ENCODE measurements around the gene EXOC6B. TPM values are rescaled to one million over a fixed set of nuclear protein-coding genes. Genes with fewer than 3 reads are reported as not detected.

Gene EXOC6B
- total RNA-seq, 1 experiment from 2014 or later, result 40.1 TPM

DNA sequence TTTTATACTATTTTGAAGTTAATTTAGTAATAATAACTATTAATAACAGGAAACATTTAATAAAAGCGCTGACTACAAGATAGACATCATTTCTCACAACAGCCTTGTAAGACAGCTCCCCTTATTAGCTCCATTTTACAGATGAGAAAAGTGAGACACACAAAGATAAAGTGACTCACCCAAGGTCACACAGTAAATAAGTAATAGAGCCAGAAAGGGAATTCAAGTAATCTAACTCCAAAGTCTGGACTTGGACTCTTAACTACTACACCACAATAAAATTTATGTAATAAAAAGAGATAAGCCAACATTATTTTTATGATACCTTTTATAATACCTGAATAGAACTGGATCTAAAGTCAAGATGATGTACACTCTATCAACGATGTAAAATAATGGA, 25.3 kb downstream of the EXOC6B start:
- no peak overlapping the region for H3K56ac ChIP-seq (ENCODE audit: insufficient read length, low read depth, low read length)
- no peak overlapping the region for H3K27ac ChIP-seq (ENCODE audit: insufficient read length, low read depth, low read length)
- no peaks in the 10 kb centered on the region; the same call in 1 of the 2 replicates for H3K79me2 ChIP-seq (ENCODE audit: insufficient read depth, low read length)
- Mint-ChIP-seq H3K27me3 (ENCODE audit: low read depth) (no peaks in the 10 kb centered on the region), H3K4me3 (no peak overlapping the region), H3K4me1 (no peaks in the 10 kb centered on the region), H3K27ac (no peak overlapping the region), H3K9me3 (no peaks in the 10 kb centered on the region), H3K36me3 (ENCODE audit: insufficient read depth in 1 of 3, low read depth in 3 of 3) (no peaks in the 10 kb centered on the region)
- no CpG with 5 or more reads among the region's 2 CpGs for WGBS (ENCODE audit: extremely low coverage, insufficient read length, low lambda C conversion rate)
- no peak overlapping the region for H3T11ph ChIP-seq (ENCODE audit: low read length)
- no peak overlapping the region for H3K4me2 ChIP-seq (ENCODE audit: insufficient read depth, insufficient read length, low read length)
- no peak overlapping the region for H2BK12ac ChIP-seq (ENCODE audit: insufficient read length, low read depth, low read length)
- H4K8ac ChIP-seq (replicated peaks; ENCODE audit: insufficient read length, low read depth, low read length), result no peak overlapping the region
- no peak overlapping the region for H2BK120ac ChIP-seq (ENCODE audit: low read depth, low read length, poor library complexity, severe bottlenecking)
- no peaks in the 10 kb centered on the region for H3K79me1 ChIP-seq (ENCODE audit: insufficient read depth, low read depth, low read length, poor library complexity, severe bottlenecking)
- H3K27me3 ChIP-seq (ENCODE audit: insufficient read depth, low read length), result no peaks in the 10 kb centered on the region
- no peak for DNase-seq
- H3K23me2 ChIP-seq (ENCODE audit: insufficient read length, low read depth, low read length, poor library complexity, severe bottlenecking), result no peaks in the 10 kb centered on the region
- no peak overlapping the region for H3K4ac ChIP-seq (ENCODE audit: low read depth, low read length)
- no peaks in the 10 kb centered on the region for H3K9me3 ChIP-seq (ENCODE audit: control insufficient read depth, low read depth, low read length)
- no peak overlapping the region for H3K18ac ChIP-seq (ENCODE audit: insufficient read length, low read depth, low read length)
- no peak overlapping the region for H2AK5ac ChIP-seq (ENCODE audit: insufficient read length, low read length)
- no peaks in the 10 kb centered on the region for H4K20me1 ChIP-seq (ENCODE audit: control insufficient read depth, insufficient read depth, insufficient read length)
- no peak overlapping the region for H2BK5ac ChIP-seq (ENCODE audit: insufficient read length, low read length)
- H4K5ac ChIP-seq (ENCODE audit: insufficient read length, low read depth, low read length), result no peak overlapping the region
- H3K14ac ChIP-seq (ENCODE audit: insufficient read depth, low read length), result no peak overlapping the region
- no peak overlapping the region for H2BK20ac ChIP-seq (ENCODE audit: low read depth, low read length, poor library complexity, severe bottlenecking)
- H3K4me1 ChIP-seq (ENCODE audit: insufficient read depth, low read length), result no peaks in the 10 kb centered on the region
- H2BK15ac ChIP-seq (ENCODE audit: low read depth, low read length), result no peak overlapping the region
- no peak overlapping the region for H4K91ac ChIP-seq (ENCODE audit: insufficient read length, low read depth, low read length)
- TF ChIP-seq, protein P1, sequence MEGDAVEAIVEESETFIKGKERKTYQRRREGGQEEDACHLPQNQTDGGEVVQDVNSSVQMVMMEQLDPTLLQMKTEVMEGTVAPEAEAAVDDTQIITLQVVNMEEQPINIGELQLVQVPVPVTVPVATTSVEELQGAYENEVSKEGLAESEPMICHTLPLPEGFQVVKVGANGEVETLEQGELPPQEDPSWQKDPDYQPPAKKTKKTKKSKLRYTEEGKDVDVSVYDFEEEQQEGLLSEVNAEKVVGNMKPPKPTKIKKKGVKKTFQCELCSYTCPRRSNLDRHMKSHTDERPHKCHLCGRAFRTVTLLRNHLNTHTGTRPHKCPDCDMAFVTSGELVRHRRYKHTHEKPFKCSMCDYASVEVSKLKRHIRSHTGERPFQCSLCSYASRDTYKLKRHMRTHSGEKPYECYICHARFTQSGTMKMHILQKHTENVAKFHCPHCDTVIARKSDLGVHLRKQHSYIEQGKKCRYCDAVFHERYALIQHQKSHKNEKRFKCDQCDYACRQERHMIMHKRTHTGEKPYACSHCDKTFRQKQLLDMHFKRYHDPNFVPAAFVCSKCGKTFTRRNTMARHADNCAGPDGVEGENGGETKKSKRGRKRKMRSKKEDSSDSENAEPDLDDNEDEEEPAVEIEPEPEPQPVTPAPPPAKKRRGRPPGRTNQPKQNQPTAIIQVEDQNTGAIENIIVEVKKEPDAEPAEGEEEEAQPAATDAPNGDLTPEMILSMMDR (conservative IDR thresholded peaks at IDR 0.05), result no peak
- no peak overlapping the region for H2AFZ ChIP-seq (ENCODE audit: low read length)
- no peak overlapping the region for H3K9ac ChIP-seq (ENCODE audit: extremely low read depth, insufficient read length, low read length)
- H3K23ac ChIP-seq (ENCODE audit: insufficient read length, low read depth, low read length), result no peak overlapping the region
